ENCODE measurements around the gene KRT31.
A peak's percentile ranks its signal among the peaks of the same experiment; 100 is the strongest.
"Not testable (repeated sequence)": the region's sequence is repeated elsewhere in the genome, so short reads cannot be mapped to it uniquely, and the experiment has no call there.

KRT31 gene

GRCh38 chr17:41396996-41397660, at the start of gene KRT31:
Gene KRT31, minus strand, starts transcription at chr17:41397608. Its CDS starts 69 bp downstream, at chr17:41397539.
- DNase-seq (ENCODE audit: low read depth) = no peak

GRCh38 chr17:41446806-41447205, 49.4 kb upstream of the KRT31 start:
- peak; percentile 5 for DNase-seq (ENCODE audit: low read depth)

DNA sequence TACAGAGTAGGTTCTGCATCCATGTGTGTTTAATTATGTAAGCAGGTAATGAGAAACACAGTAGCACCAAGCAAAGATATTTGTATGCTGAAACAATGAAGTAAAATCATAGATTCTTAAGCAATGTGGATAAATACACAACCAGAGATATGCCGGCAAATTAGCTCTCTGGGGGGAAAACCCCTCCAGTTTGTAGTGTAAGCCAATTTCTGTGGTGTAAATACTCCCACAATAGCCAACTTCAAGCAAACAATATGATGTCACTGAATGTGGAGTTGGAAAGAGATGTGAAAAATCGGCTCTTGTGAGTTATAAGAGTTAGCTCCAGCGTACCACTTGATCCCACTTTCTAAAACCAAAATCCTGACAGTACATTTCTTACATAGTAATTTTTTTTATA, 47.2 kb upstream of the KRT31 start:
- no peak for DNase-seq (ENCODE audit: low read depth)

- no peak for DNase-seq (ENCODE audit: low read depth)
Observed at GRCh38 chr17:41444186-41444585, 46.8 kb upstream of the KRT31 start.

DNA sequence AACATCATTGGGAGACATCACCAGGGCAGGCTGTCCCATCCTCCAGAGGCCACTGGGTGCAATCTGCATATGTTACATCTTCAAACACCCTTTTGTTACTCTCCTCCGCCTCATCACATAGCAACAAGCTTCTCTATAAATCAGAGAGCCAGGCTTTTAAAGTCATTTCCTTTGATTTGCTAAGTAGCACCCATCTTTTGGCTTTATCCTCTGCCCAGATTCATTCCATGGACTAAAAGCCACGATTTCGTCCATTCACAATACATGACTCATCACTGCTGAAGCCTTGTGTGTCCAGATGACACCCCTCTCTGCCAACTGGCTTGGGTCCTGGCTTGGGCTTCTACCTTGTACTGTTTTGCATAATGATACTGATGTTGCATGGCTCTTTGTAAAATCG, 45.3 kb upstream of the KRT31 start:
- DNase-seq (ENCODE audit: low read depth) = no peak

- DNase-seq (ENCODE audit: low read depth) = no peak
Observed at GRCh38 chr17:41440531-41441033, 43.2 kb upstream of the KRT31 start, which contains the start of gene KRT38. Gene KRT38, minus strand, starts transcription at chr17:41440983. Its CDS starts 62 bp downstream, at chr17:41440921.

GRCh38 chr17:41439375-41439774, 42.0 kb upstream of the KRT31 start:
- no peak for DNase-seq (ENCODE audit: low read depth)

GRCh38 chr17:41437769-41438168, 40.4 kb upstream of the KRT31 start:
- DNase-seq (ENCODE audit: low read depth) = no peak

DNA sequence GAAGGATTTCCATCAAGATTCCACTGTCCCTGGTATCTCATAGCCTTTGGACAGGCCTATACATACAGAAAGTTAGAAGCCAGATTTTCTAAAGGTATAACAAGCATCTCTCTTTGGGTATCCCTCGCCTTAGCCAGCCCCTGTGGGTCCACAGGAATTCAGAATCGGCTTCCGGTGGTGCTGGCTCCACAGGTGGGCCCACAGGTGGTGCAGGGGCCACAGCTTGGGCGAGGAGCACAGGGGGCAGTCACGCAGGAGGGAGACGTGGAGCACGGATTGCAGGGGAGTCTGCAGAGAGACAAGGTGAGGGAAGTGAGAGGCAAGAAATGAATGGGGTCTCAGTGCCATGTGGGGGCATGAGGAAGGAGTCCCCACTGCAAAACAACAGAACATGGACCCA, 39.8 kb upstream of the KRT31 start:
- DNase-seq (ENCODE audit: low read depth) = no peak

DNA sequence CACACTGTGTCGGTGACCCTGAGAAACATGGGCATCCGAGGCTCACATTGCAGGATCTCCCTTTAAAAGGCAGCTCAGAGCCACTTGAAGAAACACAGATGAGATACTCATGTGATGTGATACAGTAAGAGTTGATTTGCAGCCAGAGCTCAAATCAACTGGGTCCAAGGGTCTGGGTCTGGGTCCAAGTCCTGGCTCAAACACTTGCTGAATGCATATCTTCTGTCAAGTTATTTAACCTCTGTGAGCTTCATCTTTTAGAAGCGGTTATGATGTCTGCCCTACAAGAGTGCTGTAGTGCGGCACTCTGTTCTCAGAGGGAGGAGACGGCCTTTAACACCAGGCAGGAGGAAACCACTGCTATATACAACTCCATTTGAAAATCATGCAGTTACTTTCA, 37.0 kb upstream of the KRT31 start:
- DNase-seq (ENCODE audit: low read depth) = no peak

DNA sequence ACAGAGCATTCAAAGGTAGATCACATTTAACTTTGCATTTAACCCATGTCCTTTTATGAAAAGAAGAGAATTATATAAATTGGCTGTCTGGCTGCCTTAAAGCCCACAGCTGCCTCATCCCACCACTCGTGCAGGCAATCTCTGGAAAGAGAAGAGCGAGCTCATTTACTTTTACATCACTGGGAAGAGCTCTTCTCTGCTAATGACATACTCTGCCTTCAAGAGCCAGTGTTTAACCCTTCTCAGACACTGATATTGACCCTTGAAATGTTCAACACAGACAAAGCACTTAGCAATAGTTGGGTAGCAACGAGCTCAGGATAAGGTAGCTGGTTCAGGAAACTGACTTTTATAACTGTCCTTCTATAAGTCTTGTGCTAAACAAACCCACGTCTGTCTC, 36.6 kb upstream of the KRT31 start:
- no peak for DNase-seq (ENCODE audit: low read depth)

GRCh38 chr17:41433586-41433985, 36.2 kb upstream of the KRT31 start:
- DNase-seq (ENCODE audit: low read depth) = no peak

DNA sequence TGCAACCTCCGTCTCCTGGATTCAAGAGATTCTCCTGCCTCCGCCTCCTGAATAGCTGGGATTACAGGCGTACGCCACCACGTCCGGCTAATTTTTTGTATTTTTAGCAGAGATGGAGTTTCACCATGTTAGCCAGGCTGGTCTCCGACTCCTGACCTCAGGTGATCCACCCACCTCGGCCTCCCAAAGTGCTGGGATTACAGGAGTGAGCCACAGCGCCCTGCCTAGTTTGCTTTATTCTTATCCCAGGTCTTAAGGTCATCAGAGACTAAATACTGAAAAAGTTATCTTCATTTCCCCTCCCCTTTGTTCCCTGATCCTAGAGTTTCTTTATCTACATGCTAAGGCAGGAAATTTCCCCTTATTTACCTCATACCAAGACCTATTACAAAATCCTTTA, 33.0 kb upstream of the KRT31 start:
- DNase-seq (ENCODE audit: low read depth) = not testable (repeated sequence)

DNA sequence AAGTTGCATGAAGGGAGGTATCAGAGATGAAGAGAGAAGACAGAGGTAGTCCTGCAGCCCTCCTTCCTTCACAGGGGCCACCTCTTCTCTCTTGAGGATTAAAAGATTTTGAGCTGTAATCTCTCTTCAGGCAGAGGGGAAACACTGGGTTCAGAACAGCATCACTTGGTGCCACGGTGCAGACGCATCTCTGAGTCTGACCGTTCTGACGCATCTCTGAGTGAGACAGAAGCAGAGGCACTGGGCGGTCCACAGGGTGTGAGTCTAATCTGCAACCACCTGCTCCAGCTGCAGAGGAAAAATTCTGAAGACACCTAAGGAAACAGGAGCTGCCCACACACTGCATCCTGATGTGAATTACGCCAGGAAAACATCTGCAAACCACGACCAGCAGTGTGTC, 32.3 kb upstream of the KRT31 start:
- DNase-seq (ENCODE audit: low read depth) = no peak

DNA sequence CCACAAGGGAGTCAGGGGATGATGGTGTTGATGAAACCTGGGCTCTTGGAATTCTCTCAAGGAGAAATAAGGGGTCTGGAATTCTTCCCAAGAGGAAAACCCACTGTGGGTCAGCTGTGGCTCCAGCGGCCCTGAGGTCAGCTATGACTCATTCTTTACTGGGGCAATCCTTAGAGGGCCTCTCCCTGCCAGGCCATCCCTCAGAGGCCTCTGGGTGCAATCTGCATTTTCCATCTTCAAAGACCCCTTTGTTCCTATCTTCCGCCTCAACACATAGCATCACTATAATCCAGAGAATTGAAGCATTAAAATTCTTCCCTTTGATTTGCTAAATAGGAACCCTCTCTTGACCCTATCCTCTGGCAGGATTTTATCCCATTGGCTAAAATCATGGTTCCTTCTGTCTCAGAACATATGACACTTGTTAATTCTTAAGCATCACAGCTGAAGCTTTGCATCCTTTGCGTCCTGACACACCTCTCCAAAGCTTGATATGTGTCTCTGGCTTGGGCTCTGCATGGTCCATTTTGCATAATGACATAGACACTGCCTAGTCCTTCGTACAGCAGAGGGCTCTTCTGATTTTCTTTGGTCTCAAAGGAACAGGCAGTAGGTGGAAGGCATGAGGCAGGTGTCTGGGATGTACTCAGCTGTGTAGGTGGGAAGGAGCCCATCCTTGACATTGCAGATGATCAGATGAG, 31.3 kb upstream of the KRT31 start:
- no peak for DNase-seq (ENCODE audit: low read depth)

- no peak for DNase-seq (ENCODE audit: low read depth)
Observed at GRCh38 chr17:41424111-41424635, 26.8 kb upstream of the KRT31 start, which contains the start of gene KRT37. Gene KRT37, minus strand, starts transcription at chr17:41424585. Its CDS starts 62 bp downstream, at chr17:41424523.

GRCh38 chr17:41422586-41422985, 25.2 kb upstream of the KRT31 start:
- not testable (repeated sequence) for DNase-seq (ENCODE audit: low read depth)

DNA sequence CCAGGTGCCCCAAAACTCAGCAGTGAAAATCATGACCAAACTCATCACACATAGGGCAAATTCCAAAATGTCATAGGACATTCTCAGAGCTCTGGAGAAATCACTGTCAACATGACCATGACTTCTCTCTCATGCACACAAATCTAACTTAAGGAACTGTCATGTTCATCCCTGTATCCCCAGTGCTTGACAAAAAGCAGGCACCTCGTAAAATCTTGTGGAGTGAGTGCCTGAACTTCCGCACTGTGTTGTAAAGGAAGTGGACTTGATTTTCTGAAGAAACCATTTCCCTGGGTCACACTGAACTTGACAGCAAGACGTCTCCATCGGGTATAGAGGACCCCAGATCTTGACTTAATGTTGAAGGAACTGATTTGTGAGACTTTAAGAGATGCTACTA, 24.2 kb upstream of the KRT31 start:
- DNase-seq (ENCODE audit: low read depth) = no peak

GRCh38 chr17:41421116-41421515, 23.7 kb upstream of the KRT31 start:
- DNase-seq (ENCODE audit: low read depth) = no peak

GRCh38 chr17:41420134-41420533, 22.7 kb upstream of the KRT31 start:
- no peak for DNase-seq (ENCODE audit: low read depth)

GRCh38 chr17:41419716-41420115, 22.3 kb upstream of the KRT31 start:
- no peak for DNase-seq (ENCODE audit: low read depth)

GRCh38 chr17:41418116-41418860, 20.9 kb upstream of the KRT31 start:
- no peak for DNase-seq (ENCODE audit: low read depth)
